NK-92 (cell line): Measurements from ENCODE around the gene BCL2L12.
A peak's percentile ranks its signal among the peaks of the same experiment; 100 is the strongest.

ENCODE experiments used
- DNase-seq: peaks from one replicate; lab custom pipeline; 2025; ENCODE audit not compliant: unreplicated experiment; lab: John Stamatoyannopoulos, UW

The BCL2L12 gene

DNA sequence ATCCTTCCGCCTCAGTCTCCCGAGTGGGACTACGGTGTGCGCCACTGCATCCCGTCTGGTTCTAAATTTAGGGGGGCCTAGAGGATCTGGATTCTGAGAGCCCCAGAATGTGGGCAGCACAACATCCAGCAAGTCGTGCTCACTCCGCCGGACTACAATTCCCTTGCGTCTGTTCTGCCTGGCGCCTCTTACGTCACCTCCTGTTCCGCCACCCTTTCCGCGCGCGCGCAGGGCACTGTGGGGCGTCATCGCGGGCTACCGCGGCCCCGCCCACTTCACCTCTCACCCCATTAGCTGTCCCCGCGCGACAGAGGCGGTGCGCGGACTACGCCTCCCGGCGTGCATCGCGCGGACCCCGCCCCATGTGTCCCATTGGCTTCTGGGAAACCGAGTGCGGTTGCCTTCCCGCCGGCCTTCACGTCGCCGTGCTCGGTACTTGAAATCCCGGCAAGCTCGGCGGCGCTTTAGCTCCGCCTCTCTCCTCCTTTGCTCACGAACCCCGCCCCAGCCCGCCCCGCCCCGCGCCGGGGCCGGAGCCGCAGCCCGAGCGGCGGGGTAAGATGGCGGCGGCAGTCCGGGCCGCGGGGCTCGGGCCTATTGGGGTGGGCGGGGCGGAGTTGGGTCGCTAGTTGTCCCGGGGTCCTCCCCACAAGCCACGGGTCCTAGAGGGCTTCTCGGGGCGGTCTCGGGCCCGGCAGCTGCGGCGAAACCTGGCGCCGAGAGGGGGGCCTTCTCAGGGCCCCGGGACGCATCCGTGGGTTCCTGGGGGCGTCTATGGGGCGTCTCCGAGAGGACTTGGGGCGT lies 23.8 kb upstream of the BCL2L12 start, which contains the start of gene SCAF1:
TSS of gene SCAF1 (plus strand) at position 522 of the 804 bp plus-strand sequence. CDS start 2,818 bp downstream, outside the sequence.
- DNase-seq = peak; percentile 94

DNA sequence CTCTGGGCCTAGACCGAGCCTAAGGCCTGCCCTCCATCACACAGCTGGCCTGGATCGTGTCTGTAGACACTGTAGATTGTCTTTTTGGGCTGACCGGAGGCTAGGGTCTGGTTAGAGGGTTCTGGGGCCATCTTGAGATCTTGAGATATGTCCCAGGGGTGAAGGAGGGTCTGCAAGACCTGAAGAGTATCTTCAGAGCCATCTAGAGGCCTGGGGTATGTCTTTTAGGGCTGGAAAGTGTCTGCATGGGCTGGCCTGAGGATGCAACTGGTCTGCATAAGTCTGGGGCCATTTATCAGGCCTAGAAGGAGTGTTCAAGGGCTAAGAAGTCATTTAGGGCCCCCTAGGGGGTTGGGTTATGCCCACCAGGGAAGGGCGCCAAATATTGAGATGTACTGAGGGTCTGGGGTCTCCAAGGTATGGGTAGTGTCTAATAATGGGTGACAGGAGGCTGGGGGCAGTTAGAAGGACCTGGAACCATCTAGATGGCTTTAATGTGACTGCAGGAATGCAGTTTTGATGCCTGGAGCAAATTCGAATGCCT lies 23.2 kb upstream of the BCL2L12 start:
- no peak for DNase-seq

DNA sequence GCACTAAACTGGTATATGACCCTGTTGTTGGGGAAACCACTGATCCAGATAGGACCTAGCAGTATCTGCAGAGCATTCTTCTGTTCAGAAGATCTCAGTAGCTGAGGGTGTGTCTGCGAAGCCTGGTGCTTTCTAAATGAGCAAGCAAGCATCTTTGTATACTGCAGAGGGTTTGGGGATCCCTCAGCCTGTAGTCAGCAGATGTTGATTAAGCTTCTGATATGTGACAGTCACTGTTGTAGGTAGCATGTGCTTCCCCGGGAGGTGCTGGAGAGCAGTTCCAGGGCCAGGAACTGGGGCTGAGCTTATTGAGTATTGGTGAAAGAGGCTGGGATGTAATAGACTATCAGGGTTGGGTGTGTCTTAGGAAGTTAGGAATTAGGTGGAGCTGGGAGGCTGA lies 22.3 kb upstream of the BCL2L12 start:
- DNase-seq = no peak

DNA sequence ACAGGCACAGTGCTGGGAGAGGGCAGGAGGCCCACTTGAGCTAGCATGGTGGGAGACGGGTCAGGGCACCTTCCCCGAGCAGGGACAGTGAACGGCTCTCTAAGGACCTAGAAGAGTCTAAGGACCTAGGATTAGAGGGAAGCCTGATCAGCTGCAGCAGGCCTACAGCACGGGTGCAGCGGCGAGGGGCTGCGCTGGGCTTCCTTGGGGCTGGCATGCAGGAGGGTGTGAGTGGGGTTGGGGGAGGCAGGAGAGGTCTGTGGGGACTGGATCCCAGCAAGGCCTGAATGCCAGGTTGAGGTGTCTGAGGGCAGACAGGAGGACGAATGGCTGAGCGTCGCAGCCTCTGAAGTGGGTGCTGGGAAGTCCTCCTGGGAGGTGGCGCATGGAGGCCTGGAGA lies 20.1 kb upstream of the BCL2L12 start:
- DNase-seq = no peak

DNA sequence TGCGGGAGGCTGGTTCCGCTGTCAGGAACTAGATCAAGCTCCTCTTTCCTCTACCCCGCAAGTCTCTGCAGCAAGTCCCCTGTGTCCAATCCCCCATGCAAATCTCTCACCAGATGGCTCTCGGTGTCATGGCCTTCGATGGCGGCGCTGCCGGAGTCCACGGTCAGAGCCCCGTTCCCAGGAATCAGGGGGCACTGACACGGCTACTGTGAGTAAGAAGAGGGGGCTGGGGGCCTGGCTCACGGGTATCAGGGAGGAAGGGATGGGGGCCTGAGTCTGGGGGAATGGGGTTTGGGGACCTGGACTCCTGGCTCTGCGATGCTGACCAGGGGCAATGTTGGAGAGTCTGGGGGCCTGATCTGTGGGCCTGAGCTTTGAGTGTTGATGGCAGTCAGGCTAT lies 19.7 kb upstream of the BCL2L12 start:
- DNase-seq = no peak

- no peak for DNase-seq
These were observed 19.1 kb upstream of the BCL2L12 start for GRCh38 chr19:49646586-49646985.

DNA sequence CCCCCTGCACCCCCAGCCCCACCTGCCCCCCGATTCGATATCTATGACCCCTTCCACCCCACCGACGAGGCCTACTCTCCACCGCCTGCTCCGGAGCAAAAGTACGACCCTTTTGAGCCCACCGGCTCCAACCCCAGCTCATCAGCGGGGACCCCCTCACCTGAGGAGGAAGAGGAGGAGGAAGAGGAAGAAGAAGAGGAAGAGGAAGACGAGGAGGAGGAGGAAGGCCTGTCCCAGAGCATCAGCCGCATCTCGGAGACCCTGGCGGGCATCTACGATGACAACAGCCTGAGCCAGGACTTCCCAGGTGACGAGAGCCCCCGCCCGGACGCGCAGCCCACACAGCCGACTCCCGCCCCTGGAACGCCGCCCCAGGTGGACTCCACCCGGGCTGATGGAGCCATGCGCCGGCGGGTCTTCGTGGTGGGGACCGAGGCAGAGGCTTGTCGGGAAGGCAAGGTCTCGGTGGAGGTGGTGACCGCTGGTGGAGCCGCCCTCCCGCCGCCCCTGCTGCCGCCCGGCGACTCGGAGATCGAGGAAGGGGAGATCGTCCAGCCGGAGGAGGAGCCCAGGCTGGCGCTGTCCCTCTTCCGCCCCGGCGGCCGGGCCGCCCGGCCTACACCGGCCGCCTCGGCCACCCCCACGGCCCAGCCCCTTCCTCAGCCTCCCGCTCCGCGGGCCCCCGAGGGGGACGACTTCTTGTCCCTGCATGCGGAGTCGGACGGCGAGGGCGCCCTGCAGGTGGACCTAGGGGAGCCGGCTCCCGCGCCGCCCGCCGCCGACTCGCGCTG lies 14.5 kb upstream of the BCL2L12 start:
- no peak for DNase-seq

- no peak for DNase-seq
These were observed 13.7 kb upstream of the BCL2L12 start for GRCh38 chr19:49651820-49652550.

DNA sequence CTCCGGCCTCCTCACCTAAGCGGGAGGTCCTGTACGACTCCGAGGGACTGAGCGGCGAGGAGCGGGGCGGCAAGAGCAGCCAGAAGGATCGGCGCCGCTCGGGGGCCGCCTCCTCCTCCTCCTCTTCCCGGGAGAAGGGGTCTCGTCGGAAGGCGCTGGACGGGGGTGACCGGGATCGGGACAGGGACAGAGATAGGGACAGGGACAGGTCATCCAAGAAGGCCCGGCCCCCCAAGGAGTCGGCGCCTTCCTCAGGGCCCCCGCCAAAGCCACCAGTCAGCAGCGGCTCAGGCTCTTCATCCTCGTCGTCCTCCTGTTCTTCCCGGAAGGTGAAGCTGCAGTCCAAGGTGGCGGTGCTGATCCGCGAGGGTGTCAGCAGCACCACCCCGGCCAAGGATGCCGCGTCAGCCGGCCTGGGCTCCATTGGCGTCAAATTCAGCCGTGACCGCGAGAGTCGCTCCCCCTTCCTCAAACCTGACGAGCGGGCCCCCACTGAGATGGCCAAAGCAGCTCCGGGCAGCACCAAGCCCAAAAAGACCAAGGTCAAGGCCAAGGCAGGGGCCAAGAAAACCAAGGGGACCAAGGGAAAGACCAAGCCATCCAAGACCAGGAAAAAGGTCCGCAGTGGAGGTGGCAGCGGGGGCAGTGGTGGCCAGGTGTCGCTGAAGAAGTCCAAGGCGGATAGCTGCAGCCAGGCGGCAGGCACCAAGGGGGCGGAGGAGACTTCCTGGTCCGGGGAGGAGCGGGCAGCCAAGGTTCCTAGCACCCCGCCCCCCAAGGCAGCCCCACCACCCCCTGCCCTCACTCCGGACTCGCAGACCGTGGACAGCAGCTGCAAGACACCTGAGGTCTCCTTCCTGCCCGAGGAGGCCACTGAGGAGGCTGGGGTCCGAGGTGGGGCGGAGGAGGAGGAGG lies 12.9 kb upstream of the BCL2L12 start:
- DNase-seq = no peak

- no peak for DNase-seq
These were observed 12.3 kb upstream of the BCL2L12 start for GRCh38 chr19:49653466-49653806.

GRCh38 chr19:49654581-49654980 lies 11.2 kb upstream of the BCL2L12 start:
- no peak for DNase-seq

DNA sequence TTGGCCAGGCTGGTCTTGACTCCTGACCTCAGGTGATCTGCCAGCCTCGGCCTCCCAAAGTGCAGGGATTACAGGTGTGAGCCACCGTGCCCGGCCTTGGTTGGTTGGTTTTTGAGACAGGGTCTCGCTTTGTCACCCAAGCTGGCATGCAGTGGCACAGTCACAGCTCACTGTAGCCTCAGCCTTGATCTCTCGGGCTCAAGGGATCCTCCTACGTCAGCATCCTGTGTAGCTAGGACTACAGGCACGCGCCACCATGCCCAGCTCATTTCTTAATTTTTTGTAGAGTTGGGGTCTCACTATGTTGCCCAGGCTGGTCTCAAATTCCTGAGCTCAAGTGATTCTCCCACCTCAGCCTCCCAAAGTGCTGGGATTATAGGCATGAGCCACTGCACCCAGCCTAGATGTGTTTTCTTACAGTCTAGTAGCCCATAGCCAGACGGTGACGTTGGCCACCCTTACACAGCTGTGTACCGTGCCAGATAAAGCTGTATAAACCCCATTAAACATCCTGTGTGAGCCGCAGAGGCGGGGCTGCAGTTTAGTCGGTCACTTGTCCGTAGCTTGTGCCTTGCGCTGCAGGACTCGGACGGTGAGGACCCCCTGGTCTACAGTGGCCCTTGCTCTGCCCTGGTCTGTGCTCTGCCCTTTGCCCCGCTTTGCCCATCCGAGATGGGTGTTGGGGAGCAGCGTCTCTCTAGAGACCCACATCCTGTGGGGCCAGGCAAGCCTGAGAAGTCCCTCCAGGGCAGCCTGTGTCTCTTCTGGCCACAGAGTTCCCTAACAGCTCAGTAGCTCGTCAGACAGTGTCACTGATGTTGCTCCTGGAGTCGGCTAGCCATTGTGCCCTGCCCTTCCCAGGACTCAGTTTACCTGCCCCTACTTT lies 9.9 kb upstream of the BCL2L12 start:
- no peak for DNase-seq

DNA sequence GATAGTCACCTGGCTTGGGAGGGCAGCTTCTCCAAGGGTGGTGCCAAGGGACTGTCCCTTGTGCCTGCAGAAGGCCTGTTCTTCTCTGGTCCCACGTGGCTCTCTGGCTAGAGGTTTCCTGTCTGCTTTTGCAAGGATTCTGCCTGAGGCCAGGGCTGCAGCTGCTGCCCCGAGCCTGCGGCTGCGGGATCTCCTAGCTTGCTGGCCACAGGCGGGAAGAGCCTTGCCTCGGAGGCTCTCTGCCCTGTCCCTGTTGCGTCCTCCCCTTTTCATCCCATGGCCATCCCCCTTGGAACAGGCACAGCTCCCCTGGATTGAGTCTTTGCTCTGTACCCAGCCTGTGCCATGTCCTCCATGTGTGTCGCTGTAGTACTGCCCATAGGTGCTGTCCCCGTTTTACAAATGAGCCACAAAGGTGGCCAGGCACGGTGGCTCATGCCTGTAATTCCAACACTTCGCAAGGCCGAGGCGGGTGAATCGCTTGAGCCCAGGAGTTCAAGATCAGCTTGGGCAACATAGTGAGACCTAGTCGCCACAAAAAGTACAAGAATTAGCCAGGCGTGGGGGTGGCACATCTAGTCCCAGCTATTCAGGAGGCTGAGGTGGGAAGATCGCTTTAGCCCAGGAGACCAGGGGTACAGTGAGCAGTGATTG lies 9.2 kb upstream of the BCL2L12 start:
- no peak for DNase-seq

GRCh38 chr19:49657493-49658138 lies 8.1 kb upstream of the BCL2L12 start:
- DNase-seq = no peak

- DNase-seq = no peak
These were observed 7.6 kb upstream of the BCL2L12 start for GRCh38 chr19:49658139-49658517.

DNA sequence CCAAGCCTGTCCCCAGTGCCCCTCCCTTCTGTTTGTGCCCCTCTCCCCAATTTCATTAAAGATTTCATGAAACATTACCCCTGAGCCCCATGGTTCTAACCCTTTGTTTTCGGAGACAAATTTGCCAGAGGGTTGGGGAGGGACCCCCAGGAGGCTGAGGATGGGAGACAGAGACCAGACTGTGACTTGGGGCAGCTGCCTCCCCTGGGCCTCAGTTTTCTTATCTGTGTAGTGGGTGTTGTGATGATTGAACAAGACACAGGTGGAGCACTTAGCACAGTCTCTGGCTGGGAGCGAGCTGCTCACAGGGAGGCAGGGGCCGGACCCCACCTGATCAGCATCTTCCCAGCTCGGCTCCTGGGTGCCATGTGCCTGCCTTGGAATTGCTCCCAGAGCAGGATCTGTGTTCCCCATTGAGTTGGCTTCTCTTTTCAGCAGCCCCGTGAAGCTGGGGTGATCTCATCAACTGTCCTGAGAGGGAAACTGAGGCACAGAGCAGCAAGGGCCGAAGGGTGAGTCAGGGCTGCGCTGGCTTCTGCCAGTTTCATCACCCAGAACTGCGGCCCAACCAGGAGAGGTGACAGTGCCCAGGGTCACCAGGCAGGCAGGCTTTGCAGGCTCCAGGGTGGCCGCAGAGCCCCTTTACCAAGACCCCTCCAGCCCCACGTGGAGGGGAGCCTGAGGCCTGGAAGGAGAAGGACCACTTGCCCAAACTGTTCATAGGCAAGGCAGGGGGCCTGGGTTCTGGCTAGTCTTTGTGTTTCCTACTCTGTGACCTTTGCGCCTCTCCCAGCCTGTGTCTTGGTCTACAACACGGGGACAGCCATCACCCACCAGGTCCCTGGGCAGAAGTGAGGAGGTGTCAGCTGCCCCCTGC lies 6.9 kb upstream of the BCL2L12 start:
- no peak for DNase-seq

GRCh38 chr19:49660338-49660961 lies 5.3 kb upstream of the BCL2L12 start:
- no peak for DNase-seq
